ENCODE data around the gene TERT.
"Not testable (repeated sequence)": the region's sequence is repeated elsewhere in the genome, so short reads cannot be mapped to it uniquely, and the experiment has no call there.

The TERT gene

DNA sequence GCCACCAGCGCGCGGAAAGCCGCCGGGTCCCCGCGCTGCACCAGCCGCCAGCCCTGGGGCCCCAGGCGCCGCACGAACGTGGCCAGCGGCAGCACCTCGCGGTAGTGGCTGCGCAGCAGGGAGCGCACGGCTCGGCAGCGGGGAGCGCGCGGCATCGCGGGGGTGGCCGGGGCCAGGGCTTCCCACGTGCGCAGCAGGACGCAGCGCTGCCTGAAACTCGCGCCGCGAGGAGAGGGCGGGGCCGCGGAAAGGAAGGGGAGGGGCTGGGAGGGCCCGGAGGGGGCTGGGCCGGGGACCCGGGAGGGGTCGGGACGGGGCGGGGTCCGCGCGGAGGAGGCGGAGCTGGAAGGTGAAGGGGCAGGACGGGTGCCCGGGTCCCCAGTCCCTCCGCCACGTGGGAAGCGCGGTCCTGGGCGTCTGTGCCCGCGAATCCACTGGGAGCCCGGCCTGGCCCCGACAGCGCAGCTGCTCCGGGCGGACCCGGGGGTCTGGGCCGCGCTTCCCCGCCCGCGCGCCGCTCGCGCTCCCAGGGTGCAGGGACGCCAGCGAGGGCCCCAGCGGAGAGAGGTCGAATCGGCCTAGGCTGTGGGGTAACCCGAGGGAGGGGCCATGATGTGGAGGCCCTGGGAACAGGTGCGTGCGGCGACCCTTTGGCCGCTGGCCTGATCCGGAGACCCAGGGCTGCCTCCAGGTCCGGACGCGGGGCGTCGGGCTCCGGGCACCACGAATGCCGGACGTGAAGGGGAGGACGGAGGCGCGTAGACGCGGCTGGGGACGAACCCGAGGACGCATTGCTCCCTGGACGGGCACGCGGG lies at the start of gene TERT:
TERT (minus strand) TSS at position 234 of the 815 bp plus-strand sequence; CDS start at position 155, 79 bp downstream.
- TF ChIP-seq, protein P1, sequence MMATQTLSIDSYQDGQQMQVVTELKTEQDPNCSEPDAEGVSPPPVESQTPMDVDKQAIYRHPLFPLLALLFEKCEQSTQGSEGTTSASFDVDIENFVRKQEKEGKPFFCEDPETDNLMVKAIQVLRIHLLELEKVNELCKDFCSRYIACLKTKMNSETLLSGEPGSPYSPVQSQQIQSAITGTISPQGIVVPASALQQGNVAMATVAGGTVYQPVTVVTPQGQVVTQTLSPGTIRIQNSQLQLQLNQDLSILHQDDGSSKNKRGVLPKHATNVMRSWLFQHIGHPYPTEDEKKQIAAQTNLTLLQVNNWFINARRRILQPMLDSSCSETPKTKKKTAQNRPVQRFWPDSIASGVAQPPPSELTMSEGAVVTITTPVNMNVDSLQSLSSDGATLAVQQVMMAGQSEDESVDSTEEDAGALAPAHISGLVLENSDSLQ (IDR thresholded peaks at IDR 0.05) = no peak
- TF ChIP-seq ARNT (IDR thresholded peaks at IDR 0.05) = no peak
- no peak for TF ChIP-seq BHLHE40 (IDR thresholded peaks at IDR 0.05; ENCODE audit: borderline replicate concordance)
- TF ChIP-seq ZNF384 (IDR thresholded peaks at IDR 0.05) = no peak
- TF ChIP-seq L3MBTL2 (conservative IDR thresholded peaks at IDR 0.05) = no peak
- TF ChIP-seq CTBP1 (IDR thresholded peaks at IDR 0.05; ENCODE audit: borderline replicate concordance) = no peak
- no peak for TF ChIP-seq TARDBP (IDR thresholded peaks at IDR 0.05)
- no peak for TF ChIP-seq SUZ12 (IDR thresholded peaks at IDR 0.05)
- TF ChIP-seq HDGF (IDR thresholded peaks at IDR 0.05; ENCODE audit: borderline replicate concordance) = no peak
- no peak for TF ChIP-seq FOXM1 (IDR thresholded peaks at IDR 0.05; ENCODE audit: borderline replicate concordance)
- no peak for TF ChIP-seq FOXA1 (IDR thresholded peaks at IDR 0.05)
- DNase-seq (ENCODE audit: extremely low spot score) = peak; percentile 46
- POLR2A ChIA-PET = no interaction called here
- CTCF ChIA-PET = no interaction called here

DNA sequence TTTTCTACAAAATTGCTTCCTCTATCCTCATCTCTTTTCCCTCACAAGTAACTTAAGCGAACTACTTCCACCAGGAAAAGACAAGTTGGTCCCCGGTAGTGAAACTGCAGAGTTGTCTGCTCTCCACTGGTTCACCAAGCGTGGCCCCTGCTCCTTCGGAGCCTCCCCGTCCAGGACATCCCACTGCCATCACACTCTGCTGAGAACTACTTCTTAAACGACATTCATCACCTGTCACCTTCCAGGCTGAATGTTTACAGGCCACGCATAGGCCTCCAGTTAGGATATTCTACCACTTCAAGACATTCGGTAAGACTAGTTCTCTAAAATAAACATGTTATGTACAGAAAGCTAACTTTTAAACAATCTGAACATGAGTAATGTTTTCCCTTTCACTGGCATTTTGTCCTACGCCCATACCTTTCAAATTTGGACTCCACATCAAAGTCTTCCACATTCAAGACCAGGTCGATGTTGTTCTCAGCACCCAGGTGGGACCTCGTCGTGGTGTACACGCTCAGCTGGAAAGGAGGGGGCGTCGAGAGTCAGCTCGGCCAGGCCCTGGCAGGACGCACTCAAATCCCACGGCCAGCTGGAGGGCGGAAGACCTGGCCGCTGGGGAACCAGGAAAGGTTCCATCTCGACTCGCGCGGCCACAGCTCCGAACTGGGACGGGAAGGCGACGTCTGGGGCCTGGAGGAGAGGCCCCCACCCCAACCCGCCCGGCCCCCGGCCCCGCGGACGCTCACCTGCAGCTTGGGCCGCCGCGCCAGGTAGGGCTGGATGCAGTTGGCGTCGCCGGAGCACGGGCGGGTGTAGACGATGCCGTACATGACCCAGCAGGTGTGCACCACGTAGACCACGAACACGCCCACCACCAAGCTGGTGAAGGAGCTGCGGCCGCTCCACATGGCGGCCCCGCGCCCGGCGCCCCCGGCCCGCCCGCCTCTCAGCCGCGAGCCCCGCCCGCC lies 49.3 kb upstream of the TERT start:
- CTCF ChIA-PET = no interaction called here
- POLR2A ChIA-PET = interaction anchor here (0.8 to 4.3 kb wide), 7 partner anchors 9 to 309 kb away, joined by 3 to 26 read pairs (median 5); no protein-coding TSS in a partner anchor
- peak; percentile 38 for DNase-seq (ENCODE audit: extremely low spot score)

DNA sequence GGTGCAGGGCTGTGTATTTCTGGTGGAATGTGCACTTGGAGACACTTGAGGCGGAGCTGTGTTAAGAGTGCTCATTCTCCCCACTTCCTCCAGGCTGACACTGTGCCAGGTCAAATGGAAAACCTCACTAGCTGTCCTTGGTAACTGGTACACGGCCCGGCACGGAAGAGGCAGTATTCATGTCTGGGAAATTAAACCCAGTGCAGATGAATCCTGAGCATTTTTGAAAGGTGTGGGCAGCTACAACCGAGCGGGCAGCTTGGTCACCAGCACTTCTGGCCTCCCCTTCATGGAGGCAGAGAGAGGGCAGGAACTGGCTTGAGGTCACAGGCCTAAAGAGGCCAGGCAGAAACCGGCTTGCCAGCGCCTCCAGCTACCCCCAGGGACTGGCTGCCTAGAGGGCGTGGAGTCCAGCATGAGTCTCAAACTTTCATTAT lies 48.5 kb upstream of the TERT start:
- TF ChIP-seq HDGF (IDR thresholded peaks at IDR 0.05; ENCODE audit: borderline replicate concordance) (no peak), L3MBTL2 (conservative IDR thresholded peaks at IDR 0.05) (no peak), ZNF384 (IDR thresholded peaks at IDR 0.05) (no peak), ELF4 (IDR thresholded peaks at IDR 0.05) (no peak), BHLHE40 (IDR thresholded peaks at IDR 0.05; ENCODE audit: borderline replicate concordance) (no peak), CTBP1 (IDR thresholded peaks at IDR 0.05; ENCODE audit: borderline replicate concordance) (no peak), FOXA1 (IDR thresholded peaks at IDR 0.05) (no peak), ARNT (IDR thresholded peaks at IDR 0.05) (no peak), SP1 (IDR thresholded peaks at IDR 0.05) (no peak), FOXM1 (IDR thresholded peaks at IDR 0.05; ENCODE audit: borderline replicate concordance) (no peak)
- TF ChIP-seq, protein P1 (IDR thresholded peaks at IDR 0.05) = no peak
- DNase-seq (ENCODE audit: extremely low spot score) = no peak
- ChIA-PET POLR2A (interaction anchor here (0.8 kb wide), 1 partner anchor 291 kb away, joined by 4 read pairs; no protein-coding TSS in a partner anchor), CTCF (interaction anchor here (0.7 kb wide), 1 partner anchor 310 kb away, joined by 3 read pairs; no protein-coding TSS in a partner anchor)

More for the DNA sequence above, 49.3 kb upstream of the TERT start:
- TF ChIP-seq ZNF384 (IDR thresholded peaks at IDR 0.05) = no peak
- TF ChIP-seq L3MBTL2 (conservative IDR thresholded peaks at IDR 0.05) = peak; percentile 27; the same call in 1 of the 2 replicates

DNA sequence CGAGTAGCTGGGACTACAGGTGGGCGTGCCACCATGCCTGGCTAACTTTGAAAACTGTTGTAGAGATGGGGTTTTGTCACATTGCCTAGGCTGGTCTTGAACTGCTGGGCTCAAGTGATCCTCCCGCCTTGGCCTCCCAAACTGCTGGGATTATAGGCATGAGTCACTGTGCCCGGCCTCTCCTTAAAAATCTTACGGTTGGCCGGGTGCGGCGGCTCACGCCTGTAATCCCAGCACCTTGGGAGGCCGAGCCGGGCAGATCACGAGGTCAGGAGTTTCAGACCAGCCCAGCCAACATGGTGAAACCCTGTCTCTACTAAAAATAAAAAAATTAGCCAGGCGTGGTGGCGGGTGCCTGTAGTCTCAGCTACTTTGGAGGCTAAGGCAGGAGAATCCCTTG lies 47.8 kb upstream of the TERT start:
- CTCF ChIA-PET = not testable (repeated sequence)

DNA sequence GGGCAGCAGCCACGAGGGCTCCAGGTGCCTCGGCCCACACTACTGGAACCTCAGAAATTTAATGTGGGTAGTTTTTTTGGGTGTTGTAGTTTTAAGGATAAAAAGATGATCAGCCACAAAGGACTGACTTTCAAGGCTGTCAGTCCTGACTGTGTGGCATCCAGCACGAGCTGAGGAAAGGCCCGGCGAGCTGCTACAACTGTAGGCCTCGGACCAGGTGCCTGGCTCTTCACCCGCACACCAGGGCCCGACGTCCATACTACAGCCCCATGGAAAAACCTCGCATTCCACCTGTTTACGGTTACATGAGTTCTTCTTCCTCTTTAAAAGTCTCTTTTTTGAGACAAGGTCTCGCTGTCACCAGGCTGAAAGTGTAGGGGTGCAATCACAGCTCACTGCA lies 47.4 kb upstream of the TERT start:
- TF ChIP-seq NFRKB (IDR thresholded peaks at IDR 0.05) (no peak), TARDBP (IDR thresholded peaks at IDR 0.05) (no peak), HDGF (IDR thresholded peaks at IDR 0.05; ENCODE audit: borderline replicate concordance) (no peak), CTBP1 (IDR thresholded peaks at IDR 0.05; ENCODE audit: borderline replicate concordance) (no peak), ELF4 (IDR thresholded peaks at IDR 0.05) (no peak), FOXK2 (IDR thresholded peaks at IDR 0.05) (no peak), ARNT (IDR thresholded peaks at IDR 0.05) (no peak), ZNF384 (IDR thresholded peaks at IDR 0.05) (no peak), SP1 (IDR thresholded peaks at IDR 0.05) (no peak), SUZ12 (IDR thresholded peaks at IDR 0.05) (no peak), FOXM1 (IDR thresholded peaks at IDR 0.05; ENCODE audit: borderline replicate concordance) (no peak), LEF1 (IDR thresholded peaks at IDR 0.05; ENCODE audit: borderline replicate concordance) (no peak), BHLHE40 (IDR thresholded peaks at IDR 0.05; ENCODE audit: borderline replicate concordance) (no peak), L3MBTL2 (conservative IDR thresholded peaks at IDR 0.05) (no peak), FOXA1 (IDR thresholded peaks at IDR 0.05) (no peak)
- TF ChIP-seq, protein P1 (IDR thresholded peaks at IDR 0.05) = no peak
- ChIA-PET CTCF (no interaction called here), POLR2A (no interaction called here)
- DNase-seq (ENCODE audit: extremely low spot score) = no peak

More for the DNA sequence above, 47.8 kb upstream of the TERT start:
- DNase-seq (ENCODE audit: extremely low spot score); POLR2A ChIA-PET: not testable (repeated sequence)

DNA sequence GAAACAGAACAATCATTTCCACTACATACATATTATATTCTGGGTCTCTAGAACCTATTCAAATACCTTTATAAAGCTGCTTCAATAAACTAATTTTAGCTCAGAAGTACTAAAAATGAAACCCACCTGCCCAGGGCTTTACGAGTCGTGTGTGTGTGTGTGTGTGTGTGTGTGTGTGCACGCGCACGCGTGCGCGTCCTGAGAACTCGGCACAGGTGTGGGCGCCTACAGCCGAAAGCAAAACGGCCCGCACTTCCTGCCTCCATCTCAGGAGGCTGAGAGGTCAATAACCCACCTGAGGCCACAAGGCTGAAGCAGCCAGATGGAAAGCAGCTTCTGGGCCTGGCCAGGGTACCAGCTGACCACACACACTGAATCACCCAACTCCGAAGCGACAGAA lies 47.0 kb upstream of the TERT start:
- DNase-seq (ENCODE audit: extremely low spot score) = no peak
- ChIA-PET POLR2A (no interaction called here), CTCF (no interaction called here)
- TF ChIP-seq FOXM1 (IDR thresholded peaks at IDR 0.05; ENCODE audit: borderline replicate concordance) (no peak), ELF4 (IDR thresholded peaks at IDR 0.05) (no peak), FOXK2 (IDR thresholded peaks at IDR 0.05) (no peak), BHLHE40 (IDR thresholded peaks at IDR 0.05; ENCODE audit: borderline replicate concordance) (no peak), L3MBTL2 (conservative IDR thresholded peaks at IDR 0.05) (no peak), SUZ12 (IDR thresholded peaks at IDR 0.05) (no peak), TARDBP (IDR thresholded peaks at IDR 0.05) (no peak), FOXA1 (IDR thresholded peaks at IDR 0.05) (no peak), SP1 (IDR thresholded peaks at IDR 0.05) (no peak), HDGF (IDR thresholded peaks at IDR 0.05; ENCODE audit: borderline replicate concordance) (no peak), NFRKB (IDR thresholded peaks at IDR 0.05) (no peak), LEF1 (IDR thresholded peaks at IDR 0.05; ENCODE audit: borderline replicate concordance) (no peak), CTBP1 (IDR thresholded peaks at IDR 0.05; ENCODE audit: borderline replicate concordance) (no peak), ARNT (IDR thresholded peaks at IDR 0.05) (no peak), ZNF384 (IDR thresholded peaks at IDR 0.05) (no peak)
- TF ChIP-seq, protein P1 (IDR thresholded peaks at IDR 0.05) = no peak

DNA sequence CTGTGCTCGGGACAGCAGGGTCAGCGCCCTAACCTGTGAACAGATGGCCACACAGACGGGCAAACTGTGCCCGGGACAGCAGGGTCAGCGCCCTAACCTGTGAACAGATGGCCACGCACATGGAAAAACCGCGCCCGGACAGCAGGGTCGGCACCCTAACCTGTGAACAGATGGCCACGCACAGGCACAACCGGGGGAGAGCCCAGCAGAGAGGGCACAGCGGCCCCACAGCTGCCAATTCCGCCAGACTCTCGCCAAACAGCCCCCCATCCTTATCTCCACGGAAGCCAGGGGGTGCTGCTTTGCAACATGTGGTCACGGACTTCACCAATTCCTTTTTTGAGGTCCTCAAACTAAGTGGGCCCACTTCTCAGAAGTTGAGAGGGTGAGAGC lies 44.9 kb upstream of the TERT start:
- CTCF ChIA-PET; POLR2A ChIA-PET; DNase-seq (ENCODE audit: extremely low spot score): not testable (repeated sequence)

DNA sequence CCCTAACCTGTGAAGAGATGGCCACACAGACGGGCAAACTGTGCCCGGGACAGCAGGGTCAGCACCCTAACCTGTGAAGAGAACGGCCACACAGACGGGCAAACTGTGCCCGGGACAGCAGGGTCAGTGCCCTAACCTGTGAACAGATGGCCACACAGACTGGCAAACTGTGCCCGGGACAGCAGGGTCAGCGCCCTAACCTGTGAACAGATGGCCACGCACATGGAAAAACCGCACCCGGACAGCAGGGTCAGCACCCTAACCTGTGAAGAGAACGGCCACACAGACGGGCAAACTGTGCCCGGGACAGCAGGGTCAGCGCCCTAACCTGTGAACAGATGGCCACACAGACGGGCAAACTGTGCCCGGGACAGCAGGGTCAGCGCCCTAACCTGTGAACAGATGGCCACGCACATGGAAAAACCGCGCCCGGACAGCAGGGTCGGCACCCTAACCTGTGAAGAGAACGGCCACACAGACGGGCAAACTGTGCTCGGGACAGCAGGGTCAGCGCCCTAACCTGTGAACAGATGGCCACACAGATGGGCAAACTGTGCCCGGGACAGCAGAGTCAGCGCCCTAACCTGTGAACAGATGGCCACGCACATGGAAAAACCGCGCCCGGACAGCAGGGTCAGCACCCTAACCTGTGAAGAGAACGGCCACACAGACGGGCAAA lies 44.4 kb upstream of the TERT start:
- DNase-seq (ENCODE audit: extremely low spot score); CTCF ChIA-PET; POLR2A ChIA-PET: not testable (repeated sequence)

Data from HEK293T (cell line).